DND-41 (cell line): ENCODE measurements around the gene UBP1.

Experiments used
- ATAC-seq: fragments of 200-7000 bp; cut with Tn5 transposase; 3 replicates; pipeline ENCODE4 v1.9.1; 2021; ENCODE audit warnings: low read depth; ENCODE audit not compliant: insufficient read depth
- DNase-seq: peaks from one replicate; pipeline ENCODE4 v3.0.0-alpha.2; 2020
- H2AFZ ChIP-seq: 2 replicates; pipeline ENCODE4 v1.6.0; 2012; ENCODE audit warnings: low read depth, low read length
- H3K27ac ChIP-seq: 2 replicates; pipeline ENCODE4 v1.5.1; 2012; ENCODE audit warnings: low read length, inconsistent platforms
- H3K27me3 ChIP-seq: fragments of 200-600 bp; sonication (generic); 2 replicates; pipeline ENCODE4 v1.6.0; 2012; ENCODE audit warnings: low read length, mild to moderate bottlenecking, inconsistent platforms; ENCODE audit not compliant: insufficient read depth, poor library complexity
- H3K36me3 ChIP-seq: 2 replicates; pipeline ENCODE4 v1.5.1; 2012; ENCODE audit warnings: low read length, inconsistent platforms; ENCODE audit not compliant: insufficient read depth
- H3K4me1 ChIP-seq: 2 replicates; pipeline ENCODE4 v1.5.1; 2012; ENCODE audit warnings: mild to moderate bottlenecking, low read length; ENCODE audit not compliant: insufficient read depth
- H3K4me2 ChIP-seq: 2 replicates; pipeline ENCODE4 v1.6.0; 2012; ENCODE audit warnings: mild to moderate bottlenecking, moderate library complexity, low read length, inconsistent platforms; ENCODE audit not compliant: insufficient read depth
- H3K4me3 ChIP-seq, 2 experiments: fragments of 200-600 bp in 1 of 2; shearing (Covaris generic) in 1 of 2; 2 replicates each; pipeline ENCODE4 v1.5.1; 2012 to 2016; ENCODE audit warnings: inconsistent platforms in 2 of 2, low read length in 2 of 2, mild to moderate bottlenecking in 2 of 2, low read depth in 1 of 2, moderate library complexity in 1 of 2
- H3K79me2 ChIP-seq: 2 replicates; pipeline ENCODE4 v1.6.0; 2012; ENCODE audit warnings: low read length, inconsistent platforms; ENCODE audit not compliant: insufficient read depth
- H3K9ac ChIP-seq: 2 replicates; pipeline ENCODE4 v1.6.0; 2012; ENCODE audit warnings: low read depth, mild to moderate bottlenecking, inconsistent platforms, low read length, moderate library complexity
- H3K9me3 ChIP-seq: 2 replicates; pipeline ENCODE4 v1.5.1; 2012; ENCODE audit warnings: low read length, moderate library complexity, mild to moderate bottlenecking, inconsistent platforms; ENCODE audit not compliant: insufficient read depth, severe bottlenecking
- H4K20me1 ChIP-seq: 2 replicates; pipeline ENCODE4 v1.6.0; 2012; ENCODE audit warnings: low read length; ENCODE audit not compliant: insufficient read depth
- CTCF ChIP-seq: IDR thresholded peaks from 2 replicates; pipeline ENCODE4 v1.5.1; 2012; ENCODE audit warnings: borderline replicate concordance, low read length, moderate library complexity, mild to moderate bottlenecking; ENCODE audit not compliant: poor library complexity, severe bottlenecking; ENCODE audit errors: extremely low read depth
- EZH2 ChIP-seq: IDR thresholded peaks from 3 replicates; pipeline ENCODE4 v1.6.1; 2012; ENCODE audit warnings: borderline replicate concordance, low read depth, mild to moderate bottlenecking, moderate library complexity, low read length, inconsistent platforms; ENCODE audit not compliant: severe bottlenecking

The UBP1 gene

GRCh38 chr3:33377931-33378330 is 62.3 kb downstream of the UBP1 start:
- Histone ChIP-seq H3K9ac (no peak overlapping the region), H2AFZ (no peak overlapping the region), H3K4me3 (no peak overlapping the region), H4K20me1 (no peaks in the 10 kb centered on the region), H3K4me2 (no peak overlapping the region), H3K79me2 (no peaks in the 10 kb centered on the region), H3K27ac (no peak overlapping the region), H3K36me3 (no peaks in the 10 kb centered on the region), H3K9me3 (no peaks in the 10 kb centered on the region), H3K4me1 (no peaks in the 10 kb centered on the region), H3K27me3 (no peaks in the 10 kb centered on the region)
- DNase-seq (no peak), ATAC-seq (no peak)
- TF ChIP-seq EZH2 (no peak), CTCF (no peak)

- TF ChIP-seq CTCF (no peak), EZH2 (no peak)
- no peaks in the 10 kb centered on the region for H4K20me1 ChIP-seq
- no peak for DNase-seq
- ATAC-seq: no peak
- no peaks in the 10 kb centered on the region for H3K9me3 ChIP-seq
- H3K27me3 ChIP-seq: no peaks in the 10 kb centered on the region
- H3K27ac ChIP-seq: no peak overlapping the region
- H3K79me2 ChIP-seq: no peaks in the 10 kb centered on the region
- no peaks in the 10 kb centered on the region for H3K4me1 ChIP-seq
- H3K36me3 ChIP-seq: no peaks in the 10 kb centered on the region
- H2AFZ ChIP-seq: no peak overlapping the region
- no peak overlapping the region for H3K4me2 ChIP-seq
- H3K9ac ChIP-seq: no peak overlapping the region
- no peak overlapping the region for H3K4me3 ChIP-seq
Measured at GRCh38 chr3:33377489-33377888, 62.7 kb downstream of the UBP1 start.

DNA sequence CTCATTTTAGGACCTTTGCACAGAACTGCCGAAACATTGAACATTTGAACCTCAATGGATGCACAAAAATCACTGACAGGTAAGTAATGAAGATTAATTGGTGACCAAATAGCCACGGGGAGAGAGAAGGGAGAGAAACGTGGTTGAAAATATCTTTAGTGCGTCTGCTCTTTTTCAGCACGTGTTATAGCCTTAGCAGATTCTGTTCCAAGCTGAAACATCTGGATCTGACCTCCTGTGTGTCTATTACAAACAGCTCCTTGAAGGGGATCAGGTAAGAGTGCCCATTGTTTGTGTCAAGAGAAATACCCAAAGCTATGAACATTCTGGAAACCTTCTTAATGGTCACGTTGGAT is 67.1 kb downstream of the UBP1 start:
- no peaks in the 10 kb centered on the region for H3K27me3 ChIP-seq

More for the DNA sequence above, 67.1 kb downstream of the UBP1 start:
- Histone ChIP-seq H2AFZ (no peak overlapping the region), H3K4me1 (no peaks in the 10 kb centered on the region), H4K20me1 (no peaks in the 10 kb centered on the region), H3K79me2 (no peaks in the 10 kb centered on the region), H3K4me2 (no peak overlapping the region), H3K36me3 (no peaks in the 10 kb centered on the region), H3K9me3 (no peaks in the 10 kb centered on the region), H3K4me3 (no peak overlapping the region), H3K27ac (no peak overlapping the region), H3K9ac (no peak overlapping the region)
- ATAC-seq (0 out of 3 replicates have a peak, but pooled peaks have one; percentile 16), DNase-seq (no peak)
- TF ChIP-seq EZH2: no peak
- no peak for TF ChIP-seq CTCF
